ENCODE results near the gene PSMB8. TPM values are rescaled to one million over a fixed set of nuclear protein-coding genes. Genes with fewer than 3 reads are reported as not detected.

PSMB8 gene
- total RNA-seq, 3 donors from 2014 or later = 94.7 to 199 (median 117) TPM

GRCh38 chr6:32845384-32845884, 1.6 kb upstream of the PSMB8 start:
- no peak for ATAC-seq
- DNase-seq = peak in 2 of 3 donors; percentile 50 to 76
- H3K36me3 ChIP-seq (ENCODE audit: low read depth) = peaks cover 9% of the 10 kb centered on the region
- H3K4me1 ChIP-seq (ENCODE audit: low read depth) = peaks cover 20% of the 10 kb centered on the region
- intact Hi-C loops (cut with DNase I, micrococcal nuclease) = no loop called here
- H3K9me3 ChIP-seq = no peaks in the 10 kb centered on the region
- no peak overlapping the region for H3K4me3 ChIP-seq
- no peak for TF ChIP-seq CTCF (IDR thresholded peaks at IDR 0.05)

GRCh38 chr6:32844839-32845383, 1.1 kb upstream of the PSMB8 start:
- no peaks in the 10 kb centered on the region for H3K9me3 ChIP-seq
- peaks cover 9% of the 10 kb centered on the region for H3K36me3 ChIP-seq (ENCODE audit: low read depth)
- peak overlapping the region; percentile 66 for H3K4me3 ChIP-seq
- no peak for TF ChIP-seq CTCF (IDR thresholded peaks at IDR 0.05)
- no peak for ATAC-seq
- peaks cover 19% of the 10 kb centered on the region for H3K4me1 ChIP-seq (ENCODE audit: low read depth)
- DNase-seq = no peak
- intact Hi-C loops (cut with DNase I, micrococcal nuclease) = no loop called here

GRCh38 chr6:32843331-32843978, 392 bp downstream of the PSMB8 start:
- H3K4me3 ChIP-seq = peak overlapping the region; percentile 66
- DNase-seq = peak in 1 of 3 donors; percentile 82
- peak; percentile 1 for ATAC-seq
- peaks cover 20% of the 10 kb centered on the region for H3K4me1 ChIP-seq (ENCODE audit: low read depth)
- no peak for TF ChIP-seq CTCF (IDR thresholded peaks at IDR 0.05)
- intact Hi-C loops (cut with DNase I, micrococcal nuclease) = no loop called here
- no peaks in the 10 kb centered on the region for H3K9me3 ChIP-seq
- H3K36me3 ChIP-seq (ENCODE audit: low read depth) = peaks cover 7% of the 10 kb centered on the region

- ATAC-seq (no peak), DNase-seq (no peak)
- no peak for TF ChIP-seq CTCF (IDR thresholded peaks at IDR 0.05)
- intact Hi-C loops (cut with DNase I, micrococcal nuclease) = no loop called here
- H3K4me3 ChIP-seq = no peak overlapping the region
- H3K9me3 ChIP-seq = no peaks in the 10 kb centered on the region
- H3K36me3 ChIP-seq (ENCODE audit: low read depth) = no peaks in the 10 kb centered on the region
- peaks cover 24% of the 10 kb centered on the region for H3K4me1 ChIP-seq (ENCODE audit: low read depth)
Measured at GRCh38 chr6:32842690-32843089, 1.2 kb downstream of the PSMB8 start.

GRCh38 chr6:32842021-32842650, 1.7 kb downstream of the PSMB8 start:
- Histone ChIP-seq H3K4me1 (ENCODE audit: low read depth) (peaks cover 28% of the 10 kb centered on the region), H3K9me3 (no peaks in the 10 kb centered on the region), H3K36me3 (ENCODE audit: low read depth) (no peaks in the 10 kb centered on the region), H3K4me3 (no peak overlapping the region)
- intact Hi-C loops (cut with DNase I, micrococcal nuclease) = no loop called here
- ATAC-seq (no peak), DNase-seq (no peak)
- no peak for TF ChIP-seq CTCF (IDR thresholded peaks at IDR 0.05)
